Adrenal gland (tissue), 12 donors: ENCODE data around the gene VPS39. TPM values are rescaled to one million over a fixed set of nuclear protein-coding genes. Genes with fewer than 3 reads are reported as not detected.

Experiments used
- DNase-seq, 7 donors: peaks; one replicate each; pipeline ENCODE4 v3.0.0-alpha.2; 2019 to 2020
- H3K27ac ChIP-seq, 5 donors: fragments of 200-600 bp; sonication (generic) in 4 of 5; 1 replicate in 3 of 5; 2 replicates in 2 of 5; pipeline versions ENCODE4 v1.5.1 to v1.8.0; 2016 to 2020; ENCODE audit warnings: mild to moderate bottlenecking in 1 of 5
- H3K27me3 ChIP-seq: fragments of 200-600 bp; 2 replicates; pipeline ENCODE4 v1.8.0; 2021
- H3K36me3 ChIP-seq, 2 donors: fragments of 200-600 bp; replicated peaks in 1 of 2; 1 replicate in 1 of 2; 2 replicates in 1 of 2; pipeline versions ENCODE4 v1.5.1 to v1.8.0; 2018 to 2022
- H3K4me1 ChIP-seq, 2 donors: fragments of 200-600 bp; replicated peaks in 1 of 2; 1 replicate in 1 of 2; 2 replicates in 1 of 2; pipeline versions ENCODE4 v1.5.1 to v1.8.0; 2018 to 2021
- H3K4me3 ChIP-seq, 4 donors: fragments of 200-600 bp; sonication (generic) in 3 of 4; one replicate each; pipeline ENCODE4 v1.5.1; 2016 to 2018
- H3K9me3 ChIP-seq, 3 donors: fragments of 200-600 bp; sonication (generic) in 1 of 3; replicated peaks in 1 of 3; 1 replicate in 2 of 3; 2 replicates in 1 of 3; pipeline versions ENCODE4 v1.5.1 to v1.8.0; 2016 to 2021
- POLR2A ChIP-seq, 2 donors: fragments of 450-650 bp; IDR thresholded peaks; one replicate each; pipeline ENCODE4 v1.6.1; 2017; ENCODE audit warnings: antibody characterized with exemption in 2 of 2, mild to moderate bottlenecking in 2 of 2, moderate library complexity in 1 of 2
- WGBS, 4 donors: extraction: QIAGEN DNeasy Blood & Tissue Kit in 2 of 4; methylation state at CpG; one replicate each; pipeline versions ENCODE4 v1.1.5 to v1.1.7; 2013 to 2017; 5-methylcytosine and 5-hydroxymethylcytosine counted together
- intact Hi-C, 2 donors: fragments of 100-400 bp; cut with DNase I; formaldehyde crosslinking; loops; one replicate each; pipeline versions ENCODE4 v1.14.1 to v1.15.0; 2022 to 2023
- microRNA counts, 2 donors: library from miRNA; unstranded; fragments of <30 nt; microRNA quantifications; one replicate each; lab custom pipeline; 2016
- microRNA-seq, 3 donors: library from miRNA; unstranded; fragments of <30 nt; microRNA quantifications; one replicate each; pipeline ENCODE4, GENCODE V29; 2017 to 2020
- polyA plus RNA-seq, 3 donors: library from polyadenylated mRNA; stranded (reverse); fragments of 200-250 nt in 2 of 3; fragments of 350-450 nt in 1 of 3; fragmentation: Illumina TruSeq in 1 of 3; extraction: RNeasy Lipid Tissue Mini Kit (QIAGEN cat#74804) in 1 of 3; gene quantifications; one replicate each; pipeline ENCODE4 v1.2.3, GENCODE V29; 2013 to 2014
- small RNA-seq, 2 donors: library from RNA; depleted of rRNA; stranded (forward); fragments of <200 nt; gene quantifications; one replicate each; pipeline ENCODE3, GENCODE V24; 2016
- total RNA-seq, 9 donors: library from RNA; depleted of rRNA in 4 of 9; stranded (reverse); fragments of >200 nt in 4 of 9; fragments of 120-200 nt in 1 of 9; fragmentation: NEBNext Ultra II Directional in 1 of 9; extraction: Animal tissue kit (Norgen Biotek cat#: 25700) in 1 of 9; gene quantifications; one replicate each; pipeline versions ENCODE4 v1.1.0 to v1.2.4, GENCODE V29; 2013 to 2023
- TF ChIP-seq, protein P1 (sequence below), 6 experiments: fragments of 450-650 bp in 4 of 6; fragments of 200-600 bp in 2 of 6; sonication (generic) in 1 of 6; IDR thresholded peaks; 1 replicate in 5 of 6; 2 replicates in 1 of 6; pipeline versions ENCODE4 v1.5.1 to v1.8.0; 2016 to 2021; ENCODE audit warnings: antibody characterized with exemption in 6 of 6, mild to moderate bottlenecking in 2 of 6, moderate library complexity in 1 of 6
- donor health status: healthy with polysubstance abuse.
- donor health status: Bipolar disorder and iron deficiency.
- donor health status: DM: yes; HTN: yes; CAD: no.
- donor health status: DM: no; HTN: no; CAD: no.
- donor health status: DM: no; HTN: no; CAD: no.
- donor health status: DM: yes; HTN: yes; CAD: no.

Gene VPS39
- total and polyA plus RNA-seq, 12 donors = 42.4 to 159 (median 70.4) TPM

DNA sequence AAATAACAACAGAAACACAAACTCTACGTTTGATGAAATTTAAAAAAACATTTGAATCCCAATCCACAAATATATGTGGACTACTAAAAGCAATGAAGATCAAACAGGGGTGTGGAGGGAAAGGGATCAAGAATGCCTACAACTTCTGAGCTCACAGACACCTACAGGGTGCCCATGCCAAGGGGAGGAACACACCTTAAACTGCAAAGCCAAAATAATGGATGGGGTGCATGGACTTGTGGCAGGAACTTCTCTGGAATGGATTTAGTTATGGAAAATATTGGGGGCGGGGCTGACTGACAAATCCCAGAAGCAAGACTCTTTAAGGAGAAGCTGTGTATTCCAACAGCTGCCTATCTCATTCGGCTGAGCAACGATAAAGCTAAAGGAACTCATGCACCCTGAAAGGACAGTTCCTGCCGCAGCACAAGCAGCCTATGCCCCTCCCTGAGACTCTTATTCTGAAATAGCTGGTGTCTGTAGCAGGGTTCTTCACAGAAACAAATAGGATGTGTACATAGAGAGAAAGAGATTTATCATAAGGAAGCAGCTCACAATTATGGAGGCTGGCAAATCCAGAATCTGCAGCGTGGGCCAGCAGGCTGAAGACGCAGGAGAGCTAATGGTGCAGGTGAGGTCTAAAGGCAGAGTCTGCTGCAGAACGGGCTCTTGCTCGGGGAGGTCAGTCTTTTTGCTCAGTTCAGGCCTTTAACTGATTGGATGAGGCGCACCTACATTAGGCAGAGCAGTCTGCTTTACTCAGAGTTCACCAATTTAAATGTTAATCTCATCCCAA is 89.3 kb downstream of the VPS39 start:
- intact Hi-C loops = no loop called here
- Histone ChIP-seq H3K27me3 (no peaks in the 10 kb centered on the region), H3K4me1 (no peaks in the 10 kb centered on the region), H3K36me3 (no peaks in the 10 kb centered on the region), H3K9me3 (no peaks in the 10 kb centered on the region), H3K27ac (no peak overlapping the region), H3K4me3 (no peak overlapping the region)
- DNase-seq = no peak
- TF ChIP-seq, protein P1, sequence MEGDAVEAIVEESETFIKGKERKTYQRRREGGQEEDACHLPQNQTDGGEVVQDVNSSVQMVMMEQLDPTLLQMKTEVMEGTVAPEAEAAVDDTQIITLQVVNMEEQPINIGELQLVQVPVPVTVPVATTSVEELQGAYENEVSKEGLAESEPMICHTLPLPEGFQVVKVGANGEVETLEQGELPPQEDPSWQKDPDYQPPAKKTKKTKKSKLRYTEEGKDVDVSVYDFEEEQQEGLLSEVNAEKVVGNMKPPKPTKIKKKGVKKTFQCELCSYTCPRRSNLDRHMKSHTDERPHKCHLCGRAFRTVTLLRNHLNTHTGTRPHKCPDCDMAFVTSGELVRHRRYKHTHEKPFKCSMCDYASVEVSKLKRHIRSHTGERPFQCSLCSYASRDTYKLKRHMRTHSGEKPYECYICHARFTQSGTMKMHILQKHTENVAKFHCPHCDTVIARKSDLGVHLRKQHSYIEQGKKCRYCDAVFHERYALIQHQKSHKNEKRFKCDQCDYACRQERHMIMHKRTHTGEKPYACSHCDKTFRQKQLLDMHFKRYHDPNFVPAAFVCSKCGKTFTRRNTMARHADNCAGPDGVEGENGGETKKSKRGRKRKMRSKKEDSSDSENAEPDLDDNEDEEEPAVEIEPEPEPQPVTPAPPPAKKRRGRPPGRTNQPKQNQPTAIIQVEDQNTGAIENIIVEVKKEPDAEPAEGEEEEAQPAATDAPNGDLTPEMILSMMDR (IDR thresholded peaks at IDR 0.05) = no peak
- TF ChIP-seq POLR2A (IDR thresholded peaks at IDR 0.05) = no peak
- WGBS, 4 donors = 52 to 58% (median 56%) methylated on average over 10 of the region's 10 CpGs

DNA sequence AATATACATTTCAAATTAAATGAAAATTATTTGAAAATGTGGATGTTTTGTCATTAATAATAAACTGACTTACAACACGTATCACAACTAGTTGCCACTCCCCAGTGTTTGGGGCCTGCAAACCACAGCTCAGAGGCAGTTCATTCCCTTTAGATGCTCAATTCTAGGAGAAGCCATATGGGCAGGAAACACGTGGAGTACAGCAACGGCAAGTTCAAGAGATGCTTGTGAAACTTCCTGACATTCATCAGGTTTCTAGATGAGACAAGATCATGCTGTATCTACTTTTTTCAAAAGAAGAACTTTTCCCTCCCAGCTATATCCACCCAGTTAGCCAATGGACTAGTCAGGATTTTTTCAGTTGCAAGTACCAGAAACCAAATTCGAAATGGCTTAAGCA is 96.2 kb downstream of the VPS39 start:
- H3K4me1 ChIP-seq = no peaks in the 10 kb centered on the region
- no peaks in the 10 kb centered on the region for H3K27me3 ChIP-seq
- no peaks in the 10 kb centered on the region for H3K9me3 ChIP-seq
- no peaks in the 10 kb centered on the region for H3K36me3 ChIP-seq
- WGBS, 4 donors = 54 to 63% (median 57%) methylated on average over 4 of the region's 4 CpGs
- H3K27ac ChIP-seq = no peak overlapping the region
- DNase-seq = no peak
- intact Hi-C loops = loop anchor here in 1 of 2 donors (2.0 kb wide), 1 partner anchor 29 kb away; no protein-coding TSS in a partner anchor
- TF ChIP-seq, protein P1 (IDR thresholded peaks at IDR 0.05) = no peak
- TF ChIP-seq POLR2A (IDR thresholded peaks at IDR 0.05) = no peak
- H3K4me3 ChIP-seq = no peak overlapping the region

DNA sequence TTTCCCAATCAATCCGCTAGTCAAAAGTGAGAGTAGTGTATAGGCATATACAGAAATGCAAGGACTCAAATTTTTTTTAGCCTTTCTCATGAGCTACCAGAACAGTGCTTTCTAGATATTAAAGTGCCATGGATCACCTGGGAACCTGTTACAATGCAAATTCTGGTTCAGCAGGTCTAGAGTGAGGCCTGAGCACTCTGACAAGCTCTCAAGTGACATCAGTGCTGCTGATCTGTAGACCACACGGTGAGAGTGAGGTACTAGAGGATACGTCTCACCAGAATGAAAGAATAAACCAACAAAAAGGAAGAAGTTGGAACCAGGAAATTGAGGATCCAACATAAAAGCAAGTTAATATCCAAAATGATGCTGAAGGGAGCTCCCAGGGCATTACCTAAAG is 97.7 kb downstream of the VPS39 start:
- no peak overlapping the region for H3K27ac ChIP-seq
- no peaks in the 10 kb centered on the region for H3K9me3 ChIP-seq
- DNase-seq = no peak
- intact Hi-C loops = loop anchor here in 1 of 2 donors (2.0 kb wide), 1 partner anchor 30 kb away; no protein-coding TSS in a partner anchor
- no peaks in the 10 kb centered on the region for H3K27me3 ChIP-seq
- H3K4me3 ChIP-seq = no peak overlapping the region
- 63 to 71% (median 69%) methylated on average over 3 of the region's 3 CpGs for WGBS, 4 donors
- TF ChIP-seq, protein P1 (IDR thresholded peaks at IDR 0.05) = no peak
- no peak for TF ChIP-seq POLR2A (IDR thresholded peaks at IDR 0.05)
- H3K36me3 ChIP-seq = no peaks in the 10 kb centered on the region
- H3K4me1 ChIP-seq = no peaks in the 10 kb centered on the region

DNA sequence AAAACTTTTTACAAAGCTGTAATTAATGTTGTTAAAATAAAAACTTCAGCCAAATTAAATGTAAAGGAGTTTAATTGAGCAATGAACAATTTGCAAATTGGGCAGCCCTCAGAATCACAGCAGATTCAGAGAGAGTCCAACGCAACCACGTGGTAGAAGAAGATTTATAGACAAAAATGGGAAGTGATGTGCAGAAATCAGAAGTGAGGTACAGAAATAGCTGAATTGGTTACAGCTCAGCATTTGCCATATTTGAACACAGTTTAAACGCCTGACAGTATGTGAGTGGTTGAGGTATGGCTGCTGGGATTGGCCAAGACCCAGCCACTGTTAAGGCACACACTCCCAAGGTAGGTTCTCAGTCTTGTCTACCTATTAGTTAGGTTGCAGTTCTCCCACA is 99.3 kb downstream of the VPS39 start:
- no peaks in the 10 kb centered on the region for H3K4me1 ChIP-seq
- H3K27ac ChIP-seq = no peak overlapping the region
- H3K27me3 ChIP-seq = no peaks in the 10 kb centered on the region
- H3K4me3 ChIP-seq = no peak overlapping the region
- intact Hi-C loops = no loop called here
- DNase-seq = no peak
- H3K36me3 ChIP-seq = no peaks in the 10 kb centered on the region
- no peaks in the 10 kb centered on the region for H3K9me3 ChIP-seq
- TF ChIP-seq POLR2A (IDR thresholded peaks at IDR 0.05) = no peak
- TF ChIP-seq, protein P1 (IDR thresholded peaks at IDR 0.05) = no peak
- 58 to 76% (median 69%) methylated on average over 3 of the region's 3 CpGs for WGBS, 4 donors

MicroRNAs within 50 kb of the gene (microRNA counts, 767-probe panel; counts per million panel counts)
- 0 counts per million in 2 donors for microRNA hsa-miR-627 (lab: Ali Mortazavi, UCI)

Small RNAs within 50 kb of the gene (microRNA-seq; reads per million reads assigned to microRNA genes)
- 7.3 to 17.0 (median 9.1) reads per million in 3 donors for gene MIR627

Small RNAs within 50 kb of the gene (small RNA-seq; reads per million reads assigned to genes)
- gene MIR627 = 0.08 to 0.12 reads per million in 2 donors

Other genes with a start within 250 kb of the VPS39 start
- gene EHD4, start 235.7 kb downstream of the VPS39 start, total RNA-seq = 10 to 100 TPM in 7 of 9 donors, 1 to 10 TPM in 2; 2.0 to 17.0 (median 13.8) TPM
- 1 to 10 TPM; 5.9 to 7.4 (median 6.2) TPM for gene EHD4, start 235.7 kb downstream of the VPS39 start, polyA plus RNA-seq
- under 1 TPM in 2 of 9 donors, not detected in 7; 0.22 to 0.25 TPM for gene PLA2G4E, start 187.3 kb downstream of the VPS39 start, total RNA-seq
- gene PLA2G4E, start 187.3 kb downstream of the VPS39 start, polyA plus RNA-seq = 1 to 10 TPM in 1 of 3 donors, under 1 TPM in 1, not detected in 1; 0.03 to 1.1 TPM
- gene PLA2G4D, start 113.7 kb downstream of the VPS39 start, total RNA-seq = 1 to 10 TPM in 1 of 9 donors, under 1 TPM in 6, not detected in 2; 0.10 to 1.0 (median 0.28) TPM
- gene PLA2G4D, start 113.7 kb downstream of the VPS39 start, polyA plus RNA-seq = 1 to 10 TPM in 1 of 3 donors, under 1 TPM in 2; 0.07 to 1.2 (median 0.16) TPM
- gene PLA2G4F, start 51.7 kb downstream of the VPS39 start, total RNA-seq = under 1 TPM in 2 of 9 donors, not detected in 7; 0.11 to 0.29 TPM
- gene PLA2G4F, start 51.7 kb downstream of the VPS39 start, polyA plus RNA-seq = under 1 TPM in 1 of 3 donors, not detected in 2; 0.03 TPM
- gene GANC, start 64.9 kb upstream of the VPS39 start, total RNA-seq = 10 to 100 TPM; 10.3 to 37.2 (median 23.1) TPM
- gene GANC, start 64.9 kb upstream of the VPS39 start, polyA plus RNA-seq = 10 to 100 TPM in 2 of 3 donors, 1 to 10 TPM in 1; 8.5 to 14.6 (median 12.6) TPM
- gene TMEM87A, start 65.1 kb upstream of the VPS39 start, total RNA-seq = 100 to 1,000 TPM in 1 of 9 donors, 10 to 100 TPM in 8; 20.8 to 128 (median 52.2) TPM
- 10 to 100 TPM; 16.8 to 64.4 (median 20.1) TPM for gene TMEM87A, start 65.1 kb upstream of the VPS39 start, polyA plus RNA-seq
- gene CAPN3, start 151.2 kb upstream of the VPS39 start, total RNA-seq = 10 to 100 TPM in 2 of 9 donors, 1 to 10 TPM in 7; 4.0 to 17.2 (median 7.8) TPM
- gene CAPN3, start 151.2 kb upstream of the VPS39 start, polyA plus RNA-seq = 10 to 100 TPM in 2 of 3 donors, 1 to 10 TPM in 1; 3.3 to 72.9 (median 51.5) TPM